OCI-LY3 (cell line): Measurements from ENCODE around the gene PTPRM.

Experiments
- H2AFZ ChIP-seq: fragments of 200-600, 300-600 bp; shearing (Covaris generic); 2 replicates; pipeline ENCODE4 v1.6.0; 2014; ENCODE audit warnings: antibody characterized with exemption, low read depth, low read length
- H3K27ac ChIP-seq: fragments of 200-600, 300-600 bp; sonication (generic); 2 replicates; pipeline ENCODE4 v1.5.1; 2014; ENCODE audit warnings: mild to moderate bottlenecking, low read length, moderate library complexity, mixed read lengths
- H3K27me3 ChIP-seq: fragments of 200-600, 300-600 bp; sonication (generic); 2 replicates; pipeline ENCODE4 v1.6.1; 2014; ENCODE audit warnings: low read depth, low read length, mixed read lengths
- H3K36me3 ChIP-seq: fragments of 200-600, 300-600 bp; sonication (generic); replicated peaks from 2 replicates; pipeline ENCODE3; 2014; ENCODE audit warnings: low read depth, low read length, mixed read lengths
- H3K4me1 ChIP-seq: fragments of 300-600, 200-600 bp; sonication (generic); 2 replicates; pipeline ENCODE4 v1.6.1; 2014; ENCODE audit warnings: low read length, mixed read lengths
- H3K4me2 ChIP-seq: fragments of 200-600, 300-600 bp; sonication (generic); 2 replicates; pipeline ENCODE4 v1.6.1; 2014; ENCODE audit warnings: low read length, mixed read lengths
- H3K4me3 ChIP-seq: fragments of 300-600, 200-600 bp; sonication (generic); 2 replicates; pipeline ENCODE4 v1.5.1; 2014; ENCODE audit warnings: antibody characterized with exemption, mild to moderate bottlenecking, low read length, moderate library complexity
- H3K79me2 ChIP-seq: fragments of 300-600, 200-600 bp; shearing (Covaris generic); 2 replicates; pipeline ENCODE4 v1.6.1; 2014; ENCODE audit warnings: mild to moderate bottlenecking, low read length, mixed read lengths
- H3K9ac ChIP-seq: fragments of 300-600, 200-600 bp; shearing (Covaris generic); 2 replicates; pipeline ENCODE4 v1.6.0; 2014; ENCODE audit warnings: mild to moderate bottlenecking, low read length, moderate library complexity
- H3K9me3 ChIP-seq: fragments of 200-600, 300-600 bp; shearing (Covaris generic); 2 replicates; pipeline ENCODE4 v1.6.1; 2014; ENCODE audit warnings: low read length, mixed read lengths; ENCODE audit not compliant: insufficient read depth
- H4K20me1 ChIP-seq: fragments of 200-600, 300-600 bp; sonication (generic); 2 replicates; pipeline ENCODE4 v1.6.1; 2016; ENCODE audit warnings: low read length, mixed read lengths; ENCODE audit not compliant: insufficient read depth
- CTCF ChIP-seq: fragments of 200-600, 300-600 bp; sonication (generic); IDR thresholded peaks from 2 replicates; pipeline ENCODE4 v1.5.1; 2014; ENCODE audit warnings: antibody characterized with exemption, low read length, low read depth
- EZH2phosphoT487 ChIP-seq: fragments of 200-600 bp; shearing (Covaris generic); IDR thresholded peaks from 2 replicates; pipeline ENCODE4 v1.6.1; 2018; ENCODE audit warnings: antibody characterized with exemption, mixed run types, low read depth

The PTPRM gene

GRCh38 chr18:8351161-8351560, 784.0 kb downstream of the PTPRM start:
- Histone ChIP-seq H3K36me3 (no peaks in the 10 kb centered on the region), H2AFZ (no peak overlapping the region), H3K9me3 (no peaks in the 10 kb centered on the region)

GRCh38 chr18:8354304-8354703, 787.2 kb downstream of the PTPRM start:
- Histone ChIP-seq H2AFZ (no peak overlapping the region), H3K27ac (no peak overlapping the region), H3K9ac (no peak overlapping the region), H3K79me2 (no peaks in the 10 kb centered on the region), H3K4me2 (no peak overlapping the region), H3K36me3 (no peaks in the 10 kb centered on the region), H4K20me1 (no peaks in the 10 kb centered on the region), H3K4me1 (no peaks in the 10 kb centered on the region), H3K4me3 (no peak overlapping the region), H3K9me3 (no peaks in the 10 kb centered on the region), H3K27me3 (peaks cover 28% of the 10 kb centered on the region)
- TF ChIP-seq EZH2phosphoT487 (no peak), CTCF (no peak)

More at GRCh38 chr18:8351161-8351560, 784.0 kb downstream of the PTPRM start:
- H3K27ac ChIP-seq = no peak overlapping the region
- H3K4me2 ChIP-seq = no peak overlapping the region
- no peaks in the 10 kb centered on the region for H3K79me2 ChIP-seq
- peaks cover 28% of the 10 kb centered on the region; the same call in 1 of the 2 replicates for H3K27me3 ChIP-seq
- TF ChIP-seq CTCF = no peak
- TF ChIP-seq EZH2phosphoT487 = no peak
- no peaks in the 10 kb centered on the region for H3K4me1 ChIP-seq
- no peak overlapping the region for H3K4me3 ChIP-seq
- H4K20me1 ChIP-seq = no peaks in the 10 kb centered on the region
- no peak overlapping the region for H3K9ac ChIP-seq

GRCh38 chr18:8356001-8356400, 788.9 kb downstream of the PTPRM start:
- Histone ChIP-seq H3K27me3 (peaks cover 39% of the 10 kb centered on the region), H3K4me1 (no peaks in the 10 kb centered on the region)

GRCh38 chr18:8357320-8357719, 790.2 kb downstream of the PTPRM start:
- no peaks in the 10 kb centered on the region for H3K36me3 ChIP-seq
- no peak overlapping the region for H3K4me2 ChIP-seq
- H2AFZ ChIP-seq = no peak overlapping the region
- no peak for TF ChIP-seq CTCF
- TF ChIP-seq EZH2phosphoT487 = no peak
- H3K9ac ChIP-seq = no peak overlapping the region
- no peaks in the 10 kb centered on the region for H3K4me1 ChIP-seq
- H4K20me1 ChIP-seq = no peaks in the 10 kb centered on the region
- no peaks in the 10 kb centered on the region for H3K79me2 ChIP-seq
- no peak overlapping the region for H3K4me3 ChIP-seq
- no peak overlapping the region for H3K27ac ChIP-seq
- no peaks in the 10 kb centered on the region for H3K9me3 ChIP-seq
- H3K27me3 ChIP-seq = peaks cover 46% of the 10 kb centered on the region

More at GRCh38 chr18:8356001-8356400, 788.9 kb downstream of the PTPRM start:
- Histone ChIP-seq H3K9me3 (no peaks in the 10 kb centered on the region), H3K4me2 (no peak overlapping the region), H4K20me1 (no peaks in the 10 kb centered on the region), H3K36me3 (no peaks in the 10 kb centered on the region), H3K9ac (no peak overlapping the region), H3K4me3 (no peak overlapping the region), H3K79me2 (no peaks in the 10 kb centered on the region), H3K27ac (no peak overlapping the region), H2AFZ (no peak overlapping the region)
- no peak for TF ChIP-seq EZH2phosphoT487
- no peak for TF ChIP-seq CTCF
